KMS-11 (cell line): ENCODE data around the gene ZKSCAN4.
A peak's percentile ranks its signal among the peaks of the same experiment; 100 is the strongest.

Experiments
- H2AFZ ChIP-seq: fragments of 200-600 bp; sonication (generic); 2 replicates; pipeline ENCODE4 v1.6.1; 2016; ENCODE audit warnings: antibody characterized with exemption, mixed run types, low read depth
- H3K27ac ChIP-seq: fragments of 200-600 bp; sonication (generic); 2 replicates; pipeline ENCODE4 v1.6.1; 2016; ENCODE audit warnings: mild to moderate bottlenecking, mixed run types
- H3K27me3 ChIP-seq: fragments of 200-600 bp; sonication (generic); 2 replicates; pipeline ENCODE4 v1.6.1; 2017; ENCODE audit warnings: mild to moderate bottlenecking, low read depth, mixed run types, moderate library complexity; ENCODE audit not compliant: insufficient read depth
- H3K36me3 ChIP-seq: fragments of 200-600 bp; sonication (generic); 2 replicates; pipeline ENCODE4 v1.6.1; 2017; ENCODE audit warnings: mild to moderate bottlenecking, mixed run types; ENCODE audit not compliant: insufficient read depth
- H3K4me1 ChIP-seq: fragments of 200-600 bp; sonication (generic); 2 replicates; pipeline ENCODE4 v1.6.1; 2016; ENCODE audit warnings: mild to moderate bottlenecking, low read depth, mixed run types; ENCODE audit not compliant: poor library complexity, severe bottlenecking
- H3K4me2 ChIP-seq: fragments of 200-600 bp; sonication (generic); 2 replicates; pipeline ENCODE4 v1.7.0; 2016; ENCODE audit warnings: mild to moderate bottlenecking, mixed run types
- H3K4me3 ChIP-seq: fragments of 200-600 bp; sonication (generic); IDR thresholded peaks from 2 replicates; pipeline ENCODE4 v1.6.1; 2017; ENCODE audit warnings: low read depth, low read length, mixed read lengths; ENCODE audit not compliant: insufficient read depth
- H3K79me2 ChIP-seq: fragments of 200-600 bp; sonication (generic); 2 replicates; pipeline ENCODE4 v1.6.1; 2016; ENCODE audit warnings: low read depth, mixed run types; ENCODE audit not compliant: insufficient read depth
- H3K9ac ChIP-seq: fragments of 200-600 bp; sonication (generic); 2 replicates; pipeline ENCODE4 v1.6.1; 2016; ENCODE audit warnings: mild to moderate bottlenecking, mixed run types
- H4K20me1 ChIP-seq: fragments of 200-600 bp; sonication (generic); 2 replicates; pipeline ENCODE4 v1.6.1; 2016; ENCODE audit warnings: mild to moderate bottlenecking, mixed run types; ENCODE audit not compliant: insufficient read depth
- TF ChIP-seq, protein P1 (sequence below): fragments of 200-600 bp; sonication (generic); conservative IDR thresholded peaks from 2 replicates; pipeline ENCODE4 v1.6.1; 2017; ENCODE audit warnings: low read depth, mild to moderate bottlenecking, antibody characterized with exemption, low read length, moderate library complexity, mixed read lengths

The ZKSCAN4 gene

DNA sequence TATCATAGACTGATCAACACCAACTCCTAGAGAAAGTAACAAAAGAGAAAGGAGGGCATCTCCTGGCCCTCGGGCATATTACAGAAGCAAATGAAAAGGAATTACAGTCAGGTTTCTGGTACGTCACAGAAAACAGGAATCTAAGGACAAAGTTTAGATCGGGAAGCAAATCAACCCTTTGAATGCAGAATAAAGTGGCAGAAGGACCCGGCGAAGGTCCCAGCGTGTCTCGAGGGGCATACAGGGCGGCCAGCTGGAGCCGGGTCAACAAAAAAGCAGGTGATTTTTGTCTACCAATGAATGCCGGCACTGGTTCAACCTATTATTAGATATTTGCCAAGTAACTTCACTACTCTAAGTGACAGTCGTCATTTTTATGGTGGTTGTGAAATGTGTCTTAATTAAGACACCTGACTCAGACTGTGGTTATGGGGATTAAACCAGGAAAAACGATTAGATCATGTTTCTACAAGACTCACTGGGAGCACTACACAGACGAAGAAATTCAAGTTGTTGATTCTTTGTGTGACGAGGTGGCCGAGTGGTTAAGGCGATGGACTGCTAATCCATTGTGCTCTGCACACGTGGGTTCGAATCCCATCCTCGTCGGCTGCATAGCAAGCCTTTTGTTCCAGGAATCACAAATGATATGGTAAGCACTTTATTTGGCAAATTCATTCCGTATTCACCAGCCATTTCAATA lies 39.4 kb downstream of the ZKSCAN4 start:
- Histone ChIP-seq H3K27me3 (no peaks in the 10 kb centered on the region), H3K27ac (peak overlapping the region; percentile 55), H3K9ac (peak overlapping the region; percentile 46; the same call in 1 of the 2 replicates), H3K4me2 (peak overlapping the region; percentile 56), H3K4me3 (no peak overlapping the region), H4K20me1 (no peaks in the 10 kb centered on the region), H3K4me1 (no peaks in the 10 kb centered on the region), H3K79me2 (no peaks in the 10 kb centered on the region), H3K36me3 (no peaks in the 10 kb centered on the region), H2AFZ (peak overlapping the region; percentile 78)
- TF ChIP-seq, protein P1, sequence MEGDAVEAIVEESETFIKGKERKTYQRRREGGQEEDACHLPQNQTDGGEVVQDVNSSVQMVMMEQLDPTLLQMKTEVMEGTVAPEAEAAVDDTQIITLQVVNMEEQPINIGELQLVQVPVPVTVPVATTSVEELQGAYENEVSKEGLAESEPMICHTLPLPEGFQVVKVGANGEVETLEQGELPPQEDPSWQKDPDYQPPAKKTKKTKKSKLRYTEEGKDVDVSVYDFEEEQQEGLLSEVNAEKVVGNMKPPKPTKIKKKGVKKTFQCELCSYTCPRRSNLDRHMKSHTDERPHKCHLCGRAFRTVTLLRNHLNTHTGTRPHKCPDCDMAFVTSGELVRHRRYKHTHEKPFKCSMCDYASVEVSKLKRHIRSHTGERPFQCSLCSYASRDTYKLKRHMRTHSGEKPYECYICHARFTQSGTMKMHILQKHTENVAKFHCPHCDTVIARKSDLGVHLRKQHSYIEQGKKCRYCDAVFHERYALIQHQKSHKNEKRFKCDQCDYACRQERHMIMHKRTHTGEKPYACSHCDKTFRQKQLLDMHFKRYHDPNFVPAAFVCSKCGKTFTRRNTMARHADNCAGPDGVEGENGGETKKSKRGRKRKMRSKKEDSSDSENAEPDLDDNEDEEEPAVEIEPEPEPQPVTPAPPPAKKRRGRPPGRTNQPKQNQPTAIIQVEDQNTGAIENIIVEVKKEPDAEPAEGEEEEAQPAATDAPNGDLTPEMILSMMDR: no peak

DNA sequence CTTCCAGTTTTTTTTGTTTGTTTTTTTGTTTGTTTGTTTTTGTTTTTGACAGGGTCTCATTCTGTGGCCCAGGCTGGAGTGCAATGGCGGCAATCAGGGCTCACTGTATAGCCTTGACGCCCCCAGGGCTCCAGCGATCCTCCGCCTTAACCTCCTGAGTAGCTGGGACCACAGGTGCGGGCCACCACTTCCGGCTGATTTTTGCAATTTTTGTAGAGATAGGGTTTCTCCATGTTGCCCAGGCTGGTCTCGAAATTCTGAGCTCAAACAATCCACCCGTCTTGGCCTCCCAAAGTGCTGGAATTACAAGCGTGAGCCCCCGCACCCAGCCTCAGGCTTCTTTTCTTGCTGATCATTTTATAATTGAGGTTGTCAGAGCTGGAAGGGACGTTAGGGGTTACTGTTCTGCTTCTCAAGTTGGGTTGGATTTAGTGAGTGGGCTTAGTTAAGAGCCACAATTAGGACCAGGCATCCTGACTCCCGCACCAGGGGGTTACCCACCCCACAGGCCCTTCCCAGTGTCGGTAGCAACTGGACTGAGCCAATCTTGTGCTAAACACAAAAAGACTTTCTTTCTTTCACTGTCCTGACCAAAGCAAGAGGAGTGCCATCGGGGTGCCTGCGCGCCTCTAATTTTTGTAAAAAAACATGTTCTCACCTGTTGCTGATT lies 40.1 kb downstream of the ZKSCAN4 start:
- peak overlapping the region; percentile 78 for H2AFZ ChIP-seq
- H3K4me3 ChIP-seq: no peak overlapping the region
- no peaks in the 10 kb centered on the region for H3K79me2 ChIP-seq
- no peaks in the 10 kb centered on the region for H4K20me1 ChIP-seq
- H3K4me2 ChIP-seq: peak overlapping the region; percentile 56
- TF ChIP-seq, protein P1: no peak
- no peaks in the 10 kb centered on the region for H3K36me3 ChIP-seq
- no peaks in the 10 kb centered on the region for H3K27me3 ChIP-seq
- H3K4me1 ChIP-seq: no peaks in the 10 kb centered on the region
- peak overlapping the region; percentile 55 for H3K27ac ChIP-seq
- H3K9ac ChIP-seq: peak overlapping the region; percentile 46; the same call in 1 of the 2 replicates

DNA sequence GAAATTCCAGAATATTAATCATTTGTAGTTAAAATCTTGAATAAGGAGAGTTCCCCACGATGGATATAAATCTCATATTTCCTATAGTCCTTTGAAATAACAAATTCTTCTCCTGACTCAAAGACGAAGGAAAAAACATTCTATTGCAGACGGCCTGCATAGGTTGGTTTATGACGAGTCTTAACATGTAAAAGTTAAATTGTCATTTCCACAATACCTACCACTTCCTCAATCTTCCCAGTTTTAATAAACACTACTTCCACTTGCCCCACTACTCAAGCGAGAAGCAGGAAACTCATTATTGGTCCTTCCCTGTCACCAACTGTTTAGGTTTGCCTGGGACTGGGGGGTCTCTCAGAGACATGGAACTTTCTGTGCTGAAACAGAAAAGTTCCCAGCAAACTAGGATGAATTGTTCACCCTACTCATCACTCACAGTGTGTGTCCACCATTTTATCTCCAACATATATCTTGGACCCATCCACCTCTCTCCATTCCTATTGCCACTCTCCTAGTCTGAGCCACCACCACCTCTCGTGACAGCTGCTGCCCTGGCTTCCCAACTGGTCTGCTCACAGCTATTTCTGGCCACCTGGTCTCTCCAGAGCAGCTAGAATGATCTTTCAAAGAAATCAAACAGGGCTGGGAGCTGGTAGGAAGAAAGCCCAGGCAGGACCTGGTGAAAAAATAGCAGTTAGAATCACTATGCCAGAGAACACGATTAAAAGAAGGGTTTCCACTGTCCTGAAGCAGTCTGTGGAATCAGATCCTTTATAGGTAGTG lies 42.1 kb downstream of the ZKSCAN4 start:
- Histone ChIP-seq H3K27me3 (no peaks in the 10 kb centered on the region), H3K4me3 (no peak overlapping the region)

DNA sequence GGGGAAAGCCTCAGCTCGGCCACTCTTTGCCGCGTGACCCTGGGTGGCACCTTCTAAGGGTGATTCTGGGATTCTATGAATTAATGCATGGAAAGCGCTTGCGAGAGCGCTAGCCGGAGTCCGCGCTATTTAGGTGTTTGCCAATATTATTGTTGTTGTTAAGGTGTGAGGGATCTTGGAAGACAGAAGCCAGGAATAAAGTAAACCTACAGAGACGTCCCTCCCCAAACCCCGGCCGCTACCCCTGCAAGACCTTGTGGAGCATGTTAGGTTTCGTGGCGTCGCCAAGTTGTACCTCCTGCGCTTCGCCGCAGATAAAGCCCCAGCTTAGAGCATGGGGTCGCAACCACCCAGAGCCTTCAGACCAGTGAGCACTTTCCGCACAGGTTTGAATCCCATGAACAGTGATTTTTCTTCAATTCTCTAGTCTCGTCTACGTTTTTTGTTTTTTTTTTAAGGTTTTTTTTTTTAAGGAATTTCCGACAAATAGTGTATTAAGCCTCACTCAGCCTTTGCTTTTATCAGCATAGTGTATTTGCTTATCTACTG lies 43.9 kb downstream of the ZKSCAN4 start:
- no peaks in the 10 kb centered on the region for H3K79me2 ChIP-seq
- TF ChIP-seq, protein P1: no peak
- H3K4me3 ChIP-seq: no peak overlapping the region
- no peaks in the 10 kb centered on the region for H3K36me3 ChIP-seq
- H3K4me1 ChIP-seq: no peaks in the 10 kb centered on the region
- no peaks in the 10 kb centered on the region for H3K27me3 ChIP-seq
- no peak overlapping the region for H3K9ac ChIP-seq
- H3K4me2 ChIP-seq: no peak overlapping the region
- H3K27ac ChIP-seq: no peak overlapping the region
- no peaks in the 10 kb centered on the region for H4K20me1 ChIP-seq
- H2AFZ ChIP-seq: no peak overlapping the region

More for the DNA sequence above, 42.1 kb downstream of the ZKSCAN4 start:
- Histone ChIP-seq H3K4me1 (no peaks in the 10 kb centered on the region), H2AFZ (no peak overlapping the region), H3K79me2 (no peaks in the 10 kb centered on the region), H3K9ac (no peak overlapping the region), H3K4me2 (no peak overlapping the region), H3K36me3 (no peaks in the 10 kb centered on the region), H3K27ac (no peak overlapping the region), H4K20me1 (no peaks in the 10 kb centered on the region)
- TF ChIP-seq, protein P1: no peak
